Measurements from ENCODE around the gene MYADML2.

MYADML2 gene

DNA sequence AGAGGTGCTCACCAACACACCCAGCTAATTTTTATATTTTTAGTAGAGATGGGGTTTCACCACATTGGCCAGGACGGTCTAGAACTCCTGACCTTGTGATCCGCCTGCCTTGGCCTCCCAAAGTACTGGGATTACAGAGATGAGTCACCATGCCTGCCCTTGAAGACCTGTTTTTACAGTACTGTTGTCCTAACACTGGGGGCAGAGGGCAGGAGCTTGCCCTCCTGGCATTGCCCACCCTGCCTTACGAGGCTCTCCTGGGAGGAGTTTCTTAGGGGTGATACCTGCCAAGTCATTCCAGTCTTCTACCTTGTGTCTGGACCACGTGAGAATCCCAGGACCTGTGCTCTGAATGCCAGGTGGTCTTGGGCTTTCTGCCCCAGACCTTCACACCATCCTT, 33.1 kb upstream of the MYADML2 start:
- no peak for TF ChIP-seq EZH2phosphoT487 (conservative IDR thresholded peaks at IDR 0.05; ENCODE audit: low read length)
- TF ChIP-seq, protein P1, sequence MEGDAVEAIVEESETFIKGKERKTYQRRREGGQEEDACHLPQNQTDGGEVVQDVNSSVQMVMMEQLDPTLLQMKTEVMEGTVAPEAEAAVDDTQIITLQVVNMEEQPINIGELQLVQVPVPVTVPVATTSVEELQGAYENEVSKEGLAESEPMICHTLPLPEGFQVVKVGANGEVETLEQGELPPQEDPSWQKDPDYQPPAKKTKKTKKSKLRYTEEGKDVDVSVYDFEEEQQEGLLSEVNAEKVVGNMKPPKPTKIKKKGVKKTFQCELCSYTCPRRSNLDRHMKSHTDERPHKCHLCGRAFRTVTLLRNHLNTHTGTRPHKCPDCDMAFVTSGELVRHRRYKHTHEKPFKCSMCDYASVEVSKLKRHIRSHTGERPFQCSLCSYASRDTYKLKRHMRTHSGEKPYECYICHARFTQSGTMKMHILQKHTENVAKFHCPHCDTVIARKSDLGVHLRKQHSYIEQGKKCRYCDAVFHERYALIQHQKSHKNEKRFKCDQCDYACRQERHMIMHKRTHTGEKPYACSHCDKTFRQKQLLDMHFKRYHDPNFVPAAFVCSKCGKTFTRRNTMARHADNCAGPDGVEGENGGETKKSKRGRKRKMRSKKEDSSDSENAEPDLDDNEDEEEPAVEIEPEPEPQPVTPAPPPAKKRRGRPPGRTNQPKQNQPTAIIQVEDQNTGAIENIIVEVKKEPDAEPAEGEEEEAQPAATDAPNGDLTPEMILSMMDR (IDR thresholded peaks at IDR 0.05; ENCODE audit: insufficient read depth, low read length, poor library complexity, severe bottlenecking): no peak
- Histone ChIP-seq H4K20me1 (ENCODE audit: low read depth, low read length) (no peaks in the 10 kb centered on the region), H3K36me3 (ENCODE audit: low read length) (no peaks in the 10 kb centered on the region), H3K4me3 (ENCODE audit: insufficient read depth, low read length, poor library complexity, severe bottlenecking) (no peak overlapping the region), H3K9me2 (replicated peaks; ENCODE audit: insufficient read depth, low read length) (no peaks in the 10 kb centered on the region), H2AFZ (ENCODE audit: low read depth, low read length, severe bottlenecking) (no peak overlapping the region), H3K9me3 (ENCODE audit: insufficient read depth, low read length) (no peaks in the 10 kb centered on the region), H3K27ac (ENCODE audit: low read depth, low read length) (no peak overlapping the region), H3K4me2 (ENCODE audit: low read depth, low read length, poor library complexity, severe bottlenecking) (no peak overlapping the region), H3K27me3 (ENCODE audit: low read length) (no peaks in the 10 kb centered on the region), H3F3A (ENCODE audit: insufficient read depth) (no peaks in the 10 kb centered on the region; the same call in 1 of the 2 replicates), H3K9ac (ENCODE audit: low read length) (no peak overlapping the region), H3K79me2 (ENCODE audit: insufficient read depth, low read length) (peaks cover 9% of the 10 kb centered on the region; the same call in 1 of the 2 replicates)

DNA sequence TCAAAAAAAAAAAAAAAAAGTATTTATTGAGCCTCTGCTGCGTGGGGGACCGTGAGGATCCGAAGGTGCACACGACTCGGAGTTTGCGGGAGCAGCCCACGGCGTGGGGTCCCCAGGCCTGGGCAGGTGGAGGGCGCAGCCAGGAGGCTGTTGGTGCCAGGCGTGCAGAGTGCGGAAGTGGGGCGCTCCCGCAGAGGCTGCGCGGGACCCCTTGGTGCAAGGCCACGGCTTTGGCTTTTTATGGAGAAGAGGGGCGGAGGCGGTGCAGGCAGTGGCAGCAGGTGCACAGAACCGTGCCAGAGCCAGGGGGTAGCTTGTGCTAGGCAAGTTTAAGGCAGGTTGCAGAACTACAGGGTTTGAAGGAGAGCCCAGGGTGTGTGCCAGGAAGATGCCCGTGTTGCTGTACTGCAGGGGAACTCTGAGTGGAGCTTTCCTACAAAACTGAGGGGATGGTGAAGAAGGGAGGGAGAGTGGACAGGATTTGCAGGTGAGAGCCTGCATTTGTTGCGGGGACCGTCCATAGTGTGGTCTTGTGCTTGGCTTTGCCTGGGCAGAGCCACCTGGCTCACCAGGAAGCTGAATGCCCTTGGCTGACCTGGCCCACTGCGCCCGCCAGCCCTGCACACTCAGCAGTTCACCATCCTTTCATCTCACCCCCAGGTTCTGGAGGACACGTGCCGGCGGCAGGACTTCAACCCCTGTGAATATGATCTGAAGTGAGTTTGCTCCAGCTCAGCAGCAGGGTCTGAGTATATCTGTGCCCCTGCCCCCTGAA, 31.7 kb upstream of the MYADML2 start:
- no peak for TF ChIP-seq EZH2phosphoT487 (conservative IDR thresholded peaks at IDR 0.05; ENCODE audit: low read length)
- TF ChIP-seq, protein P1 (IDR thresholded peaks at IDR 0.05; ENCODE audit: insufficient read depth, low read length, poor library complexity, severe bottlenecking): no peak
- H3K9me3 ChIP-seq (ENCODE audit: insufficient read depth, low read length): no peaks in the 10 kb centered on the region
- peak overlapping the region; percentile 80 for H3K4me2 ChIP-seq (ENCODE audit: low read depth, low read length, poor library complexity, severe bottlenecking)
- no peaks in the 10 kb centered on the region; the same call in 1 of the 2 replicates for H3F3A ChIP-seq (ENCODE audit: insufficient read depth)
- H3K9me2 ChIP-seq (replicated peaks; ENCODE audit: insufficient read depth, low read length): no peaks in the 10 kb centered on the region
- peak overlapping the region; percentile 88 for H3K4me3 ChIP-seq (ENCODE audit: insufficient read depth, low read length, poor library complexity, severe bottlenecking)
- H4K20me1 ChIP-seq (ENCODE audit: low read depth, low read length): no peaks in the 10 kb centered on the region
- no peak overlapping the region for H2AFZ ChIP-seq (ENCODE audit: low read depth, low read length, severe bottlenecking)
- no peak overlapping the region for H3K27ac ChIP-seq (ENCODE audit: low read depth, low read length)
- H3K27me3 ChIP-seq (ENCODE audit: low read length): no peaks in the 10 kb centered on the region
- H3K36me3 ChIP-seq (ENCODE audit: low read length): no peaks in the 10 kb centered on the region
- H3K79me2 ChIP-seq (ENCODE audit: insufficient read depth, low read length): peaks cover 9% of the 10 kb centered on the region; the same call in 1 of the 2 replicates
- H3K9ac ChIP-seq (ENCODE audit: low read length): peak overlapping the region; percentile 93

DNA sequence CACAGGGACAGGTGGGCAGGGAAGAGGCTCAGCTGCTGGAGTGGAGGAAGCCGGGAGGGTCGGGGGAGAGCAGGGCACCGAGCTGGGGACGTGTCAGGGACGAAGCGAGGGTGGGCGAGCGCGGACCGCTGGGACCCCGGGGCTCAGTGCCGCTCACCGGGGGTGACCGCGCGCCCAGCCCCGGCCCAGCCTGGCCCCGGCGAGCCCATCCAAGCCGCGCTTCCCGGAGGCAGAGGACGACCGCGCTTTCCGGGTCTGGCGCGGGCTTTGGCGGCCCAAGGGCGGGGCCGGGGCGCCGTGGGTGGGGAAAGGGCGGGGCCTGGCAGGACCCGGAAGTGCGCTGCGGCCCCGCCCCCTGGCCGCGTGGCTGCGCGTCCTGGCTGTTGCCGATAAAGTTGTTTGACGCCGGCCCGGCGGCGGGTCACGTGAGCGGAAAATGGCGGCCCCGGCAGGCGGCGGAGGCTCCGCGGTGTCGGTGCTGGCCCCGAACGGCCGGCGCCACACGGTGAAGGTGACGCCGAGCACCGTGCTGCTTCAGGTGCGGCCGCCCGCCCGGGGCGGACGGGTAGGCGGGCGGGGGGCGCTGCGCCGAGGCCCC, 30.3 kb upstream of the MYADML2 start, which contains the start of gene ASPSCR1:
TSS of gene ASPSCR1 (plus strand) at position 419 of the 598 bp plus-strand sequence. CDS start at position 437, 18 bp downstream.
- no peaks in the 10 kb centered on the region for H4K20me1 ChIP-seq (ENCODE audit: low read depth, low read length)
- peak within 1 kb of the TSS; percentile 72 for H3K27ac ChIP-seq (ENCODE audit: low read depth, low read length)
- H3K4me2 ChIP-seq (ENCODE audit: low read depth, low read length, poor library complexity, severe bottlenecking): peak within 1 kb of the TSS; percentile 80
- no peaks in the 10 kb centered on the region for H3K9me2 ChIP-seq (replicated peaks; ENCODE audit: insufficient read depth, low read length)
- H3K27me3 ChIP-seq (ENCODE audit: low read length): no peaks in the 10 kb centered on the region
- H3K79me2 ChIP-seq (ENCODE audit: insufficient read depth, low read length): peaks cover 9% of the 10 kb centered on the region; the same call in 1 of the 2 replicates
- peak within 1 kb of the TSS; percentile 93 for H3K9ac ChIP-seq (ENCODE audit: low read length)
- H2AFZ ChIP-seq (ENCODE audit: low read depth, low read length, severe bottlenecking): peak within 1 kb of the TSS; percentile 77
- peak within 1 kb of the TSS; percentile 88 for H3K4me3 ChIP-seq (ENCODE audit: insufficient read depth, low read length, poor library complexity, severe bottlenecking)
- no peaks in the 10 kb centered on the region; the same call in 1 of the 2 replicates for H3F3A ChIP-seq (ENCODE audit: insufficient read depth)
- TF ChIP-seq EZH2phosphoT487 (conservative IDR thresholded peaks at IDR 0.05; ENCODE audit: low read length): no peak
- TF ChIP-seq, protein P1 (IDR thresholded peaks at IDR 0.05; ENCODE audit: insufficient read depth, low read length, poor library complexity, severe bottlenecking): no peak
- no peaks in the 10 kb centered on the region for H3K36me3 ChIP-seq (ENCODE audit: low read length)
- H3K9me3 ChIP-seq (ENCODE audit: insufficient read depth, low read length): peaks cover 4% of the 10 kb centered on the region; the same call in 1 of the 2 replicates

Data from SU-DHL-6 (cell line).